Panc1 (cell line): ENCODE data around the gene WDR27. TPM values are rescaled to one million over a fixed set of nuclear protein-coding genes. Genes with fewer than 3 reads are reported as not detected.

Experiments used
- ATAC-seq: fragments of 200-7000 bp; cut with Tn5 transposase; 2 replicates; pipeline ENCODE4 v1.9.1; 2020; ENCODE audit warnings: mild to moderate bottlenecking, moderate library complexity
- BruUV-seq: library from RNA; stranded (reverse); fragments of 400-500 nt; replicated peaks from 2 replicates; lab custom pipeline; 2021; lab: Mats Ljungman, UMichigan
- CTCF ChIA-PET: fragments of 300-600 bp; sonication (Branson Sonifier 250); formaldehyde crosslinking; loops from one replicate; lab custom pipeline; 2022; ENCODE audit warnings: antibody characterized with exemption; lab: Charles Lee
- POLR2A ChIA-PET: fragments of 300-600 bp; sonication (Branson Sonifier 250); formaldehyde crosslinking; loops from one replicate; lab custom pipeline; 2022; ENCODE audit warnings: antibody characterized with exemption; lab: Charles Lee
- DNase-seq: peaks from one replicate; pipeline ENCODE4 v3.0.0-alpha.2; 2010; ENCODE audit warnings: low read depth, low spot score
- H3K27ac ChIP-seq: 2 replicates; pipeline ENCODE4 v1.5.1; 2011; ENCODE audit warnings: mild to moderate bottlenecking, low read length, inconsistent platforms
- H3K27me3 ChIP-seq: fragments of 200-500 bp; sonication (Bioruptor generic); 2 replicates; pipeline ENCODE4 v1.6.0; 2014; ENCODE audit warnings: low read length, inconsistent platforms; ENCODE audit not compliant: control insufficient read depth, insufficient read depth
- H3K36me3 ChIP-seq: fragments of 200-500 bp; sonication (Bioruptor generic); 2 replicates; pipeline ENCODE4 v1.5.1; 2014; ENCODE audit warnings: inconsistent platforms, mild to moderate bottlenecking, low read length, moderate library complexity; ENCODE audit not compliant: control insufficient read depth, insufficient read depth
- H3K4me1 ChIP-seq: 2 replicates; pipeline ENCODE4 v1.5.1; 2011; ENCODE audit warnings: inconsistent platforms, mild to moderate bottlenecking, low read length, moderate library complexity; ENCODE audit not compliant: control insufficient read depth, insufficient read depth
- H3K4me3 ChIP-seq, 2 experiments: 2 replicates each; pipeline ENCODE4 v1.5.1; 2011 to 2012; ENCODE audit warnings: low read depth in 2 of 2, low read length in 2 of 2, mild to moderate bottlenecking in 2 of 2, inconsistent platforms in 1 of 2, moderate library complexity in 1 of 2
- H3K9me3 ChIP-seq: fragments of 200-500 bp; sonication (Bioruptor generic); 2 replicates; pipeline ENCODE4 v1.5.1; 2014; ENCODE audit warnings: low read depth, mild to moderate bottlenecking, inconsistent platforms, low read length, moderate library complexity; ENCODE audit not compliant: control insufficient read depth, insufficient read depth
- CTCF ChIP-seq: fragments of 450-650 bp; IDR thresholded peaks from 2 replicates; pipeline ENCODE4 v1.5.1; 2017; ENCODE audit warnings: mild to moderate bottlenecking
- POLR2AphosphoS5 ChIP-seq: IDR thresholded peaks from 2 replicates; pipeline ENCODE4 v1.6.1; 2012; ENCODE audit warnings: mild to moderate bottlenecking, low read depth, low read length, moderate library complexity
- SIN3A ChIP-seq: IDR thresholded peaks from 2 replicates; pipeline ENCODE4 v1.6.1; 2012; ENCODE audit warnings: low read depth, mild to moderate bottlenecking, low read length, moderate library complexity, borderline replicate concordance; ENCODE audit not compliant: insufficient read depth
- TCF7L2 ChIP-seq: IDR thresholded peaks from 2 replicates; pipeline ENCODE4 v1.6.1; 2011; ENCODE audit warnings: mild to moderate bottlenecking, low read depth, low read length, inconsistent platforms
- in situ Hi-C: cut with HindIII; loops from 2 replicates; pipeline ENCODE4 v1.10.0; 2016; ENCODE audit warnings: low sequenced_read_pairs, low pct_unique_long_range_greater_than_20kb
- intact Hi-C: fragments of 100-400 bp; cut with micrococcal nuclease; formaldehyde crosslinking; loops from one replicate; pipeline ENCODE4 v1.10.0; 2022; ENCODE audit not compliant: unreplicated experiment
- total RNA-seq: library from RNA; stranded (reverse); gene quantifications from one replicate; pipeline ENCODE4 v1.2.1, GENCODE V29; 2021; ENCODE audit not compliant: unreplicated experiment
- TF ChIP-seq, protein P1 (sequence below), 2 experiments: IDR thresholded peaks; 2 replicates each; pipeline ENCODE4 v1.6.1; 2011 to 2012; ENCODE audit warnings: low read depth in 2 of 2, control low read depth in 1 of 2, low read length in 1 of 2, mild to moderate bottlenecking in 1 of 2, moderate library complexity in 1 of 2; ENCODE audit not compliant: insufficient read depth in 1 of 2

The WDR27 gene
- total RNA-seq, 1 experiment from 2014 or later, result 56.3 TPM

DNA sequence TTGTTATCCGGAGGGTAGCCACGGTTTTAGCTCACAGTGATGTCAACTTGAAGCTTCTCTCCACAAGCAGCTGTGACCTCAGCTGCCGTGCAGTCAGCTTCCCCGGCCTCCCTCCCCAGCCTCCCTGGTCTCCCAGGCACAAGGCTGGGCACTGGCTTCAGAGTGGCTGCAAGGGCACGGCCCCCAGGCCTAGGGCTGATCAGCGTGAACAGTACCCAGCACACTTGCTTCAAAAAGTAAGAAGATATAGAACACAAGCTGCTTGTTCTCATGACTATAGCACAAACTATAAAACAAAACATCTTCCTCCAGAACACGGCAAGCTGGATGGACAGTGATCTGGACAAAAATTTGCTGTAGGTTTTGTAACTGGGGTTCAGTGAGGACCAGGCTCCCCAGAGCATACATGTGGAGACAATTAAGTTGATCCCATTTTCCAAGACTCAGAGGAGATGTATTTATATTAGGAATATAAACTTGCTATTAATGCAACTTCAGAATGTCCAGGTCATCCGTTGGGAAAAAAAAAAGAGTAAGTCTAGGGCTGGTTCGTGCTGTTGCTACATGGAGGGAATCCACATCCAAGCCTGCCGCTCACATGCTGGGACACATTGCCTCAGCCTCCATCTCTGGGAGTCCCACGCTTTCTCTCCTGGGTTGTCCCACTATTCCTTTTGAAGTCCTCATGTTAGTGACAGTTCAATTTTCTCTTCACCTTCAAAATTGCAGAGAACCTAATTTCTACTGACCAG, 248.8 kb downstream of the WDR27 start:
- H3K27ac ChIP-seq, result peak overlapping the region; percentile 89
- in situ Hi-C loops (no loop called here), intact Hi-C loops (no loop called here)
- H3K4me3 ChIP-seq, result peak overlapping the region in 1 of 2 experiments; percentile 62; a peak in 2 of 4 replicates
- no peaks in the 10 kb centered on the region for H3K9me3 ChIP-seq
- TF ChIP-seq TCF7L2, result no peak
- TF ChIP-seq POLR2AphosphoS5, result no peak
- no peak for TF ChIP-seq CTCF
- TF ChIP-seq, protein P1, sequence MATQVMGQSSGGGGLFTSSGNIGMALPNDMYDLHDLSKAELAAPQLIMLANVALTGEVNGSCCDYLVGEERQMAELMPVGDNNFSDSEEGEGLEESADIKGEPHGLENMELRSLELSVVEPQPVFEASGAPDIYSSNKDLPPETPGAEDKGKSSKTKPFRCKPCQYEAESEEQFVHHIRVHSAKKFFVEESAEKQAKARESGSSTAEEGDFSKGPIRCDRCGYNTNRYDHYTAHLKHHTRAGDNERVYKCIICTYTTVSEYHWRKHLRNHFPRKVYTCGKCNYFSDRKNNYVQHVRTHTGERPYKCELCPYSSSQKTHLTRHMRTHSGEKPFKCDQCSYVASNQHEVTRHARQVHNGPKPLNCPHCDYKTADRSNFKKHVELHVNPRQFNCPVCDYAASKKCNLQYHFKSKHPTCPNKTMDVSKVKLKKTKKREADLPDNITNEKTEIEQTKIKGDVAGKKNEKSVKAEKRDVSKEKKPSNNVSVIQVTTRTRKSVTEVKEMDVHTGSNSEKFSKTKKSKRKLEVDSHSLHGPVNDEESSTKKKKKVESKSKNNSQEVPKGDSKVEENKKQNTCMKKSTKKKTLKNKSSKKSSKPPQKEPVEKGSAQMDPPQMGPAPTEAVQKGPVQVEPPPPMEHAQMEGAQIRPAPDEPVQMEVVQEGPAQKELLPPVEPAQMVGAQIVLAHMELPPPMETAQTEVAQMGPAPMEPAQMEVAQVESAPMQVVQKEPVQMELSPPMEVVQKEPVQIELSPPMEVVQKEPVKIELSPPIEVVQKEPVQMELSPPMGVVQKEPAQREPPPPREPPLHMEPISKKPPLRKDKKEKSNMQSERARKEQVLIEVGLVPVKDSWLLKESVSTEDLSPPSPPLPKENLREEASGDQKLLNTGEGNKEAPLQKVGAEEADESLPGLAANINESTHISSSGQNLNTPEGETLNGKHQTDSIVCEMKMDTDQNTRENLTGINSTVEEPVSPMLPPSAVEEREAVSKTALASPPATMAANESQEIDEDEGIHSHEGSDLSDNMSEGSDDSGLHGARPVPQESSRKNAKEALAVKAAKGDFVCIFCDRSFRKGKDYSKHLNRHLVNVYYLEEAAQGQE (IDR thresholded peaks at IDR 0.05; ENCODE audit: insufficient read depth in 1 of 2, low read depth in 2 of 2, low read length in 1 of 2), result no peak
- no peak for TF ChIP-seq SIN3A
- H3K27me3 ChIP-seq, result no peaks in the 10 kb centered on the region
- peak; percentile 28 for ATAC-seq
- ChIA-PET CTCF (interaction anchor here (0.7 kb wide), 1 partner anchor 648 kb away, joined by 4 read pairs; no protein-coding TSS in a partner anchor), POLR2A (interaction anchor here (0.5 kb wide), 1 partner anchor 117 kb away, joined by 4 read pairs; no protein-coding TSS in a partner anchor)
- DNase-seq, result no peak
- no peaks in the 10 kb centered on the region for H3K36me3 ChIP-seq
- BruUV-seq, result no TSS peak
- H3K4me1 ChIP-seq, result peaks cover 20% of the 10 kb centered on the region

DNA sequence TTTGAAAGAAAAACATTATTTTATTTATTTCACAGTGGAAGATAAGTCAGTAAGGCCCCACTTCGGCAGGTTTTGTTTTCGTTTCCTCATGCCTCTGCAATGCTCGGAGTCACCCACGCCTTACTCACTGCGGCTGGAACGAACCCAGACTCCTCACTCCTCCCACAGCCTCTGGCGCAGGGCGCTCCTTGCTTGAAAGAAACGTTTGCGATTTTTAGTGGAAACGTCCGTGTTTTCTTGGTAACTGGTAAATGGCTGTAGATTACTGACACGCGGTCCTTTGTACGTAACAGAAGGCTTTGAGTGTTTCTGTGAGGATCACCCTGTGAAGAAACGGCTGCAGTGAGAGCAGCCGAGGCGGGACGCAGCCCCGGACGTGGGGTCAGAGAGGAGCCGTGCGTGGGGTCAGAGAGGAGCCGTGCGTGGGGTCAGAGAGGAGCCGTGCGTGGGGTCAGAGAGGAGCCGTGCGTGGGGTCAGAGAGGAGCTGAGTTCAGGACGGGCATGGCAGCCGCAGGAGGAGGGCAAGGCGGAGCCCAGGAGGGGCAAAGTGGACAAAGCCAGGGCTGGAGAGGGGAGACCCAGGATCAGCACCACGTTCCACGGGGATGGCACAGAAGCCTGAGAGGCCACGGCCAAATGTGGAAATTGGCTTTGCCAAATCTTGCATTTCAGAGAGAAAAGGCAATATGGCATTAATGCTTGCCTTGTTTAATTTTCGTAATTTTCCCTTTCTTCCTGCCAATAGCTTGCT, 249.5 kb downstream of the WDR27 start:
- Histone ChIP-seq H3K27me3 (no peaks in the 10 kb centered on the region), H3K4me1 (peaks cover 20% of the 10 kb centered on the region), H3K36me3 (no peaks in the 10 kb centered on the region), H3K9me3 (no peaks in the 10 kb centered on the region), H3K27ac (peak overlapping the region; percentile 89), H3K4me3 (peak overlapping the region; percentile 52 to 62)
- ChIA-PET CTCF (interaction anchor here (0.7 kb wide), 1 partner anchor 647 kb away, joined by 4 read pairs; no protein-coding TSS in a partner anchor), POLR2A (no interaction called here)
- ATAC-seq, result peak; percentile 92
- TF ChIP-seq TCF7L2 (no peak), SIN3A (no peak), POLR2AphosphoS5 (0 out of 2 replicates have a peak, but pooled peaks have one; percentile 27), CTCF (no peak)
- TF ChIP-seq, protein P1 (IDR thresholded peaks at IDR 0.05; ENCODE audit: insufficient read depth in 1 of 2, low read depth in 2 of 2, low read length in 1 of 2), result 0 out of 4 replicates have a peak, but pooled peaks of 1 of the 2 experiments have one; percentile 27
- BruUV-seq, result no TSS peak
- intact Hi-C loops (no loop called here), in situ Hi-C loops (no loop called here)
- DNase-seq, result peak; percentile 75
